DOHH2 (cell line): ENCODE results near the gene LRMDA.

Source experiments
- H3F3A ChIP-seq: fragments of 200-600 bp; sonication (generic), shearing (Covaris generic); 2 replicates; pipeline ENCODE4 v1.6.0; 2016; ENCODE audit warnings: antibody characterized with exemption, mild to moderate bottlenecking; ENCODE audit not compliant: control insufficient read depth, insufficient read depth
- H3K27ac ChIP-seq: fragments of 200-600 bp; sonication (generic); 2 replicates; pipeline ENCODE4 v1.5.1; 2014; ENCODE audit warnings: low read depth, mild to moderate bottlenecking, low read length, moderate library complexity
- H3K27me3 ChIP-seq: fragments of 200-600 bp; sonication (generic); 2 replicates; pipeline ENCODE4 v1.6.1; 2014; ENCODE audit warnings: mild to moderate bottlenecking, low read length, mixed read lengths; ENCODE audit not compliant: control insufficient read depth
- H3K36me3 ChIP-seq: fragments of 200-600 bp; sonication (generic); 2 replicates; pipeline ENCODE4 v1.6.1; 2014; ENCODE audit warnings: mild to moderate bottlenecking, low read length, moderate library complexity, mixed read lengths; ENCODE audit not compliant: control insufficient read depth
- H3K4me1 ChIP-seq: fragments of 200-600 bp; sonication (generic); 2 replicates; pipeline ENCODE4 v1.6.1; 2014; ENCODE audit warnings: mild to moderate bottlenecking, low read length, mixed read lengths; ENCODE audit not compliant: control insufficient read depth
- H3K4me2 ChIP-seq: fragments of 200-600 bp; sonication (generic); 2 replicates; pipeline ENCODE4 v1.6.0; 2014; ENCODE audit warnings: mild to moderate bottlenecking, low read length, moderate library complexity
- H3K4me3 ChIP-seq: fragments of 200-600 bp; sonication (generic); 2 replicates; pipeline ENCODE4 v1.5.1; 2014; ENCODE audit warnings: mild to moderate bottlenecking, low read length, mixed read lengths
- H3K79me2 ChIP-seq: fragments of 200-600 bp; sonication (generic); 2 replicates; pipeline ENCODE4 v1.6.1; 2014; ENCODE audit warnings: mild to moderate bottlenecking, low read length, mixed read lengths; ENCODE audit not compliant: control insufficient read depth
- H3K9me2 ChIP-seq: fragments of 200-600 bp; sonication (generic); replicated peaks from 2 replicates; pipeline ENCODE4 v1.6.1; 2014; ENCODE audit warnings: mild to moderate bottlenecking, low read length, mixed read lengths; ENCODE audit not compliant: control insufficient read depth
- H3K9me3 ChIP-seq: fragments of 200-600 bp; sonication (generic); 2 replicates; pipeline ENCODE4 v1.6.1; 2014; ENCODE audit warnings: antibody characterized with exemption, low read length, mixed read lengths; ENCODE audit not compliant: control insufficient read depth, insufficient read depth
- H4K20me1 ChIP-seq: fragments of 200-600 bp; sonication (generic); 2 replicates; pipeline ENCODE4 v1.6.0; 2014; ENCODE audit warnings: low read depth, mild to moderate bottlenecking, antibody characterized with exemption, low read length, moderate library complexity; ENCODE audit not compliant: control insufficient read depth, insufficient read depth
- CTCF ChIP-seq: fragments of 200-600 bp; sonication (generic); IDR thresholded peaks from one replicate; pipeline ENCODE4 v1.5.1; 2014; ENCODE audit warnings: antibody characterized with exemption, mild to moderate bottlenecking, low read depth, low read length; ENCODE audit not compliant: poor library complexity, severe bottlenecking
- EZH2phosphoT487 ChIP-seq: fragments of 200-600 bp; sonication (generic); IDR thresholded peaks from 2 replicates; pipeline ENCODE4 v1.6.1; 2017; ENCODE audit warnings: borderline replicate concordance, mild to moderate bottlenecking, antibody characterized with exemption, low read length, moderate library complexity, mixed read lengths

Gene LRMDA

GRCh38 chr10:76127984-76128589 lies 696.7 kb downstream of the LRMDA start:
- Histone ChIP-seq H3K27ac (no peak overlapping the region), H3K27me3 (no peaks in the 10 kb centered on the region), H3K4me1 (no peaks in the 10 kb centered on the region), H3K79me2 (no peaks in the 10 kb centered on the region), H3K36me3 (no peaks in the 10 kb centered on the region), H3F3A (no peaks in the 10 kb centered on the region), H4K20me1 (no peaks in the 10 kb centered on the region), H3K9me2 (no peaks in the 10 kb centered on the region), H3K4me3 (no peak overlapping the region), H3K4me2 (no peak overlapping the region), H3K9me3 (no peaks in the 10 kb centered on the region)
- TF ChIP-seq CTCF (no peak), EZH2phosphoT487 (no peak)

GRCh38 chr10:76129213-76129612 lies 697.8 kb downstream of the LRMDA start:
- H3K79me2 ChIP-seq: no peaks in the 10 kb centered on the region

GRCh38 chr10:76130892-76131291 lies 699.5 kb downstream of the LRMDA start:
- Histone ChIP-seq H4K20me1 (no peaks in the 10 kb centered on the region), H3K9me2 (no peaks in the 10 kb centered on the region), H3K36me3 (no peaks in the 10 kb centered on the region), H3K4me1 (no peaks in the 10 kb centered on the region), H3K4me3 (no peak overlapping the region), H3K27me3 (no peaks in the 10 kb centered on the region), H3K79me2 (no peaks in the 10 kb centered on the region), H3K27ac (no peak overlapping the region), H3K9me3 (no peaks in the 10 kb centered on the region), H3F3A (no peaks in the 10 kb centered on the region), H3K4me2 (no peak overlapping the region)
- TF ChIP-seq CTCF (no peak), EZH2phosphoT487 (no peak)

More at GRCh38 chr10:76129213-76129612, 697.8 kb downstream of the LRMDA start:
- Histone ChIP-seq H3K9me2 (no peaks in the 10 kb centered on the region), H3K4me2 (no peak overlapping the region), H3K27me3 (no peaks in the 10 kb centered on the region), H3K9me3 (no peaks in the 10 kb centered on the region), H3F3A (no peaks in the 10 kb centered on the region), H3K27ac (no peak overlapping the region), H3K4me3 (no peak overlapping the region), H3K36me3 (no peaks in the 10 kb centered on the region), H4K20me1 (no peaks in the 10 kb centered on the region), H3K4me1 (no peaks in the 10 kb centered on the region)
- no peak for TF ChIP-seq CTCF
- TF ChIP-seq EZH2phosphoT487: no peak
